ENCODE results near the gene IDUA. TPM values are rescaled to one million over a fixed set of nuclear protein-coding genes. Genes with fewer than 3 reads are reported as not detected.
"Not testable (repeated sequence)": the region's sequence is repeated elsewhere in the genome, so short reads cannot be mapped to it uniquely, and the experiment has no call there.

The IDUA gene
- total RNA-seq, result 10 to 100 TPM; 11.8 to 13.9 TPM

DNA sequence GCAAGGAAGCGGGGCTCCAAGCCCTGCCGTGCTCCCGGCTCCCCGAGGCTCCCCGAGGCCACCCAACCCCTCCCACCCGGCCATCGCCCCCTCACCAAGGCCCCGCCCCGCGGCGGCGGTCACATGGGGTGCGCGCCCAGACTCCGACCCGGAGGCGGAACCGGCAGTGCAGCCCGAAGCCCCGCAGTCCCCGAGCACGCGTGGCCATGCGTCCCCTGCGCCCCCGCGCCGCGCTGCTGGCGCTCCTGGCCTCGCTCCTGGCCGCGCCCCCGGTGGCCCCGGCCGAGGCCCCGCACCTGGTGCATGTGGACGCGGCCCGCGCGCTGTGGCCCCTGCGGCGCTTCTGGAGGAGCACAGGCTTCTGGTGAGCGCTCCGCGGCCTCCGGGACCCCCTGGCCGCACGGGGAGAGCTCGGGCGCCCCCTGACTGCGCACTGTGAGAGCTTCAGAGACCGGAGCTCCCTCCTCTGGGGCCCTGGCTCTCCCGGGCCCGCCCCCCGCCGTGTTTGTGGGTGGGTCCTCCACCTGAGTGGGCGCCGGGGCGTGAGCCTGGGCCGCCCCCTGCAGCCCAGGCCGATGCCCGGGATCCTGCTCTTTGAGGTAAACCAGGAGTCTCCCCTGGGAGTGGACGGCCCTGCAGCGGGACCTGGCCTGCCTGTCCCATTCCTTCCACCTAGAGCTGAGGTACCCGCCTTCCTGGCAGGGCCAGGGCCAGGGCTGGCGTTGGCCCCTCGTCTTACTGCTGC, at the start of gene IDUA:
IDUA (plus strand) TSS at position 166 of the 745 bp plus-strand sequence; CDS start at position 207, 41 bp downstream.
- peak within 1 kb of the TSS; percentile 83 for H3K27ac Mint-ChIP-seq
- peak within 1 kb of the TSS; percentile 89 to 96 for H3K4me3 Mint-ChIP-seq
- no peaks in the 10 kb centered on the region for H3K9me3 Mint-ChIP-seq
- peak; percentile 88 to 90 for DNase-seq
- peak; percentile 89 to 90 for ATAC-seq (replicated peaks in 1 of 2)
- H3K4me1 Mint-ChIP-seq (ENCODE audit: low read depth), result peaks cover 29% of the 10 kb centered on the region
- no peaks in the 10 kb centered on the region for H3K36me3 Mint-ChIP-seq (ENCODE audit: insufficient read depth in 2 of 2)
- H3K27me3 Mint-ChIP-seq (ENCODE audit: low read depth), result no peaks in the 10 kb centered on the region

DNA sequence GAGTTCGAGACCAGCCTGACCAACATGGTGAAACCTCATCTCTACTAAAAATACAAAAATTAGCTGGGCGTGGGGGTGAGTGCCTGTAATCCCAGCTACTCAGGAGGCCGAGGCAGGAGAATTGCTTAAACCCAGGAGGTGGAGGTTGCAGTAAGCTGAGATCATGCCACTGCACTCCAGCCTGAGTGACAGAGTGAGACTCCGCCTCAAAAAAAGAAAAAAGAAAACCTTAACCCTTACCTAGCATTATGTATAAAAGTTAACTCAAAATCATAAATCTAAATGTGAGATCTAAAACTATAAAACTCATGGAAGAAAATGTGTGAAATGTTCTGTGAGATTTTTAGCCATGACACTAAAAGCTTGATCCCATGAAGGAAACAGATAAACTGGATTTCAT, 47.3 kb upstream of the IDUA start:
- not testable (repeated sequence) for ATAC-seq (replicated peaks in 1 of 2); H3K36me3 Mint-ChIP-seq (ENCODE audit: insufficient read depth in 2 of 2); H3K27me3 Mint-ChIP-seq (ENCODE audit: low read depth); H3K4me3 Mint-ChIP-seq; DNase-seq; H3K27ac Mint-ChIP-seq; H3K9me3 Mint-ChIP-seq
- H3K4me1 Mint-ChIP-seq (ENCODE audit: low read depth), result peaks cover 13% of the 10 kb centered on the region

- Mint-ChIP-seq H3K36me3 (ENCODE audit: insufficient read depth in 2 of 2) (no peaks in the 10 kb centered on the region), H3K4me3 (no peak overlapping the region), H3K27me3 (ENCODE audit: low read depth) (no peaks in the 10 kb centered on the region), H3K9me3 (no peaks in the 10 kb centered on the region), H3K27ac (no peak overlapping the region), H3K4me1 (ENCODE audit: low read depth) (no peaks in the 10 kb centered on the region)
- ATAC-seq (replicated peaks in 1 of 2) (no peak), DNase-seq (no peak)
These were observed 41.4 kb upstream of the IDUA start for GRCh38 chr4:945274-946102.

- no peak overlapping the region for H3K27ac Mint-ChIP-seq
- H3K9me3 Mint-ChIP-seq, result no peaks in the 10 kb centered on the region
- H3K4me3 Mint-ChIP-seq, result no peak overlapping the region
- H3K36me3 Mint-ChIP-seq (ENCODE audit: insufficient read depth in 2 of 2), result no peaks in the 10 kb centered on the region
- H3K4me1 Mint-ChIP-seq (ENCODE audit: low read depth), result no peaks in the 10 kb centered on the region
- no peaks in the 10 kb centered on the region for H3K27me3 Mint-ChIP-seq (ENCODE audit: low read depth)
- no peak for ATAC-seq (replicated peaks in 1 of 2)
- no peak for DNase-seq
These were observed 40.8 kb upstream of the IDUA start for GRCh38 chr4:946103-946450.

DNA sequence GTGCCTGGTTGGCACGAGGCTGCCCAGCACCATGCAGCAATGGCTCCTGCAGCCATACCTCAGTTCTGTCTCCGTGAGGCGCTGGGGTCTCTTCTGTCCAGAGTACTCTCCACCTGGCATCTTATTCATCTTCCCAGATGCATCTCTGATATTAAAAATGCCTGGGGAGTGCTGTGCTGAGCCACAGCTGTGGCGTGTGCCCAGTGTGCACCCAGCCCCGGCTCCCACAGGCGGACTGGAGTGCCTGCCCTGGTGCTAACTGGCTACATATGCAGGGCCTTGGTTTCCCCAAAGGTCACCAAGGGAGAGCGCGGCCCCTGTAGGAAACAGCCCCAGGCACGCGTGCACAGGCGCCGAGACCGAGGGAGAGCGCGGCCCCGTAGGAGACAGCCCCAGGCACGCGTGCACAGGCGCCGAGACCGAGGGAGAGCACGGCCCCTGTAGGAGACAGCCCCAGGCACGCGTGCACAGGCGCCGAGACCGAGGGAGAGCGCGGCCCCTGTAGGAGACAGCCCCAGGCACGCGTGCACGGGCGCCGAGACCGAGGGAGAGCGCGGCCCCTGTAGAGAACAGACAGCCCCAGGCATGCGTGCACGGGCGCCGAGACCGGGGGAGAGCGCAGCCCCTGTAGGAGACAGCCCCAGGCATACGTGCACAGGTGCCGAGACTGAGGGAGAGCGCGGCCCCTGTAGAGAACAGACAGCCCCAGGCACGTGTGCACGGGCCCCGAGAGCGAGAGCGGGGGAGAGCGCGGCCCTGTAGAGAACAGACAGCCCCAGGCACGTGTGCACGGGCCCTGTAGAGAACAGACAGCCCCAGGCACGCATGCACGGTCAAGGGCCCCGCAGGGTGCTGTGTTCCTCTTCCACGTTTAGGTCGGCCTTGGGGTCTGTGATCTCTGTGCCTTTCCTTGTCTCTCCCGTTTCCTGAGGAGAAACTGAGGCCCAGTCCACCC, 40.0 kb upstream of the IDUA start:
- Mint-ChIP-seq H3K27ac (no peak overlapping the region), H3K4me3 (no peak overlapping the region), H3K36me3 (ENCODE audit: insufficient read depth in 2 of 2) (no peaks in the 10 kb centered on the region), H3K4me1 (ENCODE audit: low read depth) (no peaks in the 10 kb centered on the region), H3K27me3 (ENCODE audit: low read depth) (no peaks in the 10 kb centered on the region), H3K9me3 (no peaks in the 10 kb centered on the region)
- ATAC-seq (replicated peaks in 1 of 2), result no peak
- DNase-seq, result no peak

GRCh38 chr4:947491-947971, 39.3 kb upstream of the IDUA start:
- H3K27me3 Mint-ChIP-seq (ENCODE audit: low read depth), result no peaks in the 10 kb centered on the region
- no peaks in the 10 kb centered on the region for H3K4me1 Mint-ChIP-seq (ENCODE audit: low read depth)
- H3K4me3 Mint-ChIP-seq, result no peak overlapping the region
- no peak for DNase-seq
- H3K36me3 Mint-ChIP-seq (ENCODE audit: insufficient read depth in 2 of 2), result no peaks in the 10 kb centered on the region
- H3K9me3 Mint-ChIP-seq, result no peaks in the 10 kb centered on the region
- H3K27ac Mint-ChIP-seq, result no peak overlapping the region
- no peak for ATAC-seq (replicated peaks in 1 of 2)

DNA sequence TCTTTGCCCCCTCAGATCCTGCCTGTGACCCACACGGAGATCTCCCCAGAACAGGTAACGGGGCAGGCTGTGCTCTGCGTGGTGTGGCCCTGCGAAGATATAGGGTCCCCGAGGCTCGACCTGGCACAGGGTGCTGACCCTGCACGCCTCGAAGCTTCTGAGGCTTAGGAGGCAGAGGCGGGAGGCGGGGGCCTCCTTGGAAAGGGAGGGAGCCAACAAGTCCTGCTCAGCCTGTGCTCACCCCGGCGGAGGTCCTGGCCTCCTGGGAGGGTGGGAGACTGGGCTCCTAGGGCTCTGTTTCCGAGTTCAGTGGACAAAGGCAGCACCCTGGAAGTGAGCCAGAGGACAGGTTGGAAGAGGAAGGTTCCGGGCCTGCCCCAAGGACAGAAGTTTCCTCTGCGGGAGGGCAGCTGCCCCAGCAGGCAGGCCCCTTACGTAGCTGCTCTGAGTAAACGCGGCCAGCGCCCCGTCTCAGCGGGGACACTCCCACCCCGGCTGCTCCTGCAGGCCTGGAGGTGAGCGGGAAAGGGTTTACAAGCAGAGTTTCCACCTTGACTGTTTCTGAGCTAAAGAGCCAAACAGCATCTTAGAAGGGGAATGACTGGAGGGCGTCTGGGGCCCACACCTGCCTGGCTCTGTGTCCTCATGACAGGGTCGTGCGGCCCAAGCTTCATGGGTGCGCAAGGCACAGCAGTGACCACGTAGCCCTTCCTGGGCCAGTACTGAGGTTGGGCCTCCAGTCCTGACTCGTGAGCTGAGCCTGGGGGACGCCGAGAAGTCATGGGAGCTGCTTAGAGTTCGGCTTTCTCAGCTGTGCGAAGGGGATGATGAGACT, 38.5 kb upstream of the IDUA start:
- no peaks in the 10 kb centered on the region for H3K27me3 Mint-ChIP-seq (ENCODE audit: low read depth)
- no peaks in the 10 kb centered on the region for H3K4me1 Mint-ChIP-seq (ENCODE audit: low read depth)
- H3K27ac Mint-ChIP-seq, result no peak overlapping the region
- DNase-seq (no peak), ATAC-seq (replicated peaks in 1 of 2) (no peak)
- H3K9me3 Mint-ChIP-seq, result no peaks in the 10 kb centered on the region
- H3K4me3 Mint-ChIP-seq, result no peak overlapping the region
- no peaks in the 10 kb centered on the region for H3K36me3 Mint-ChIP-seq (ENCODE audit: insufficient read depth in 2 of 2)

GRCh38 chr4:948936-949300, 37.9 kb upstream of the IDUA start:
- no peaks in the 10 kb centered on the region for H3K36me3 Mint-ChIP-seq (ENCODE audit: insufficient read depth in 2 of 2)
- no peaks in the 10 kb centered on the region for H3K4me1 Mint-ChIP-seq (ENCODE audit: low read depth)
- no peak for ATAC-seq (replicated peaks in 1 of 2)
- no peak overlapping the region for H3K27ac Mint-ChIP-seq
- no peaks in the 10 kb centered on the region for H3K9me3 Mint-ChIP-seq
- no peak for DNase-seq
- no peak overlapping the region for H3K4me3 Mint-ChIP-seq
- no peaks in the 10 kb centered on the region for H3K27me3 Mint-ChIP-seq (ENCODE audit: low read depth)

DNA sequence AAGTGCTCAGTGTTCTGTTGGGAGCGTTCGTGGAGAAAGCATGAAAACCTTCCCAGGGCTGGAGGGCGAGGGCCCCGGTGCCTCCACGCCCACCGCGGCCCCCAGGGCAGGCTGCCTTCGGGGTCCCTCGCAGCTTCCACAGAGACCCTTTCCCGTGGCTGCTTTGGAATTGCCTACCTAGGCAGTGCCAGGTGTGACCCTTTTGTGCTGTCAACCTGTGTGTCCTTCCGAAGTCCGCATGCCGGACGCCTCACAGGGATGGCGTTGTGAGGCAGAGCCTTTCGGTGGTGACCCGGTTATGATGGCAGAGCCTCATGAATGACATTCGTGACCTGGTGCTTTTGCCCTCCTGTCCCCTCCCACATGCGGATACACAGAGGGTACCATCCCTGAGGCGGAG, 37.2 kb upstream of the IDUA start:
- ATAC-seq (replicated peaks in 1 of 2), result no peak
- Mint-ChIP-seq H3K4me1 (ENCODE audit: low read depth) (no peaks in the 10 kb centered on the region), H3K27me3 (ENCODE audit: low read depth) (no peaks in the 10 kb centered on the region), H3K36me3 (ENCODE audit: insufficient read depth in 2 of 2) (no peaks in the 10 kb centered on the region), H3K4me3 (no peak overlapping the region), H3K27ac (no peak overlapping the region), H3K9me3 (no peaks in the 10 kb centered on the region)
- no peak for DNase-seq

DNA sequence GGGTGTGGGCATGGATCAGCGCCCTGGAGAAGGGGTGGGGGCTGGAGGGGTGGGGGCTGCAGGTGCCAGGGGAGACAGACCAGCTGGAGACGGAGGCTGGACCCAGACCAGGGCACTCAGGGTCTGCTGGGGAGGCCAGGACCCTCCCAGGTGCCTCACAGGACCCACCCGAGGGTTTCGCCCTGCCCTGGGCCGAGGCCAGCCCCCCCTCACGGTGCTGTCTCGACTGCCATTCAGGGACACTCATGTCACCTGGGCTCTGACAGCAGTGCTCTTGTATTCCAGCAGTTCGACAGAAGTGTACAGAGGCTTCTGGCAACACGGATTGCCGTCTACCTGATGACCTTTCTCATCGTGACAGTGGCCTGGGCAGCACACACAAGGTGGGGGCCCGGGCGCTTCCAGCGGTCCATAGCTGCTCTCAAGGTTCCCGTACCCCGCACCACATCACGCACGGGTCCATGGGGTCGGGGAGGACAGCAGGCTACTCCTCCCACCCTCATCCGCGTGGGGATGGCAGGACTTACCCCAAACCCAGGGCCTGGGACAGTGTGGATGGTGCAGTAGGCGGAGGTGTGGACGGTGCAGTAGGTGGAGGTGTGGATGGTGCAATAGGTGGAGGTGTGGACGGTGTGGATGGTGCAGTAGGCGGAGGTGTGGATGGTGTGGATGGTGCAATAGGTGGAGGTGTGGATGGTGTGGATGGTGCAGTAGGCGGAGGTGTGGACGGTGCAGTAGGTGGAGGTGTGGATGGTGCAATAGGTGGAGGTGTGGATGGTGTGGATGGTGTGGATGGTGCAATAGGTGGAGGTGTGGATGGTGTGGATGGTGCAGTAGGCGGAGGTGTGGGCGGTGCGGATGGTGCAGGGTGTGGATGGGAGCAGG, 36.5 kb upstream of the IDUA start:
- no peak for ATAC-seq (replicated peaks in 1 of 2)
- H3K27me3 Mint-ChIP-seq (ENCODE audit: low read depth), result no peaks in the 10 kb centered on the region
- no peak for DNase-seq
- H3K36me3 Mint-ChIP-seq (ENCODE audit: insufficient read depth in 2 of 2), result no peaks in the 10 kb centered on the region
- no peaks in the 10 kb centered on the region for H3K9me3 Mint-ChIP-seq
- H3K4me1 Mint-ChIP-seq (ENCODE audit: low read depth), result no peaks in the 10 kb centered on the region
- H3K4me3 Mint-ChIP-seq, result no peak overlapping the region
- H3K27ac Mint-ChIP-seq, result no peak overlapping the region

- no peak for DNase-seq
- H3K27ac Mint-ChIP-seq, result no peak overlapping the region
- ATAC-seq (replicated peaks in 1 of 2), result no peak
These were observed 35.7 kb upstream of the IDUA start for GRCh38 chr4:951186-951585.

More at GRCh38 chr4:951186-951585, 35.7 kb upstream of the IDUA start:
- no peaks in the 10 kb centered on the region for H3K9me3 Mint-ChIP-seq
- no peaks in the 10 kb centered on the region for H3K36me3 Mint-ChIP-seq (ENCODE audit: insufficient read depth in 2 of 2)
- no peaks in the 10 kb centered on the region for H3K27me3 Mint-ChIP-seq (ENCODE audit: low read depth)
- H3K4me3 Mint-ChIP-seq, result no peak overlapping the region
- H3K4me1 Mint-ChIP-seq (ENCODE audit: low read depth), result no peaks in the 10 kb centered on the region

All from activated T-cell treated with anti-CD3 and anti-CD28 coated beads, Interleukin-2, amount 50 U/mL, for 72 hours (primary cell).